Activated T-helper 1 cell treated with anti-CD3 and anti-CD28 coated beads, Interleukin-12 subunit alpha, Interleukin-12 subunit beta, Interleukin-2, Interleukin-4 antibody, amounts not matched to agents 30 ng/mL and 10 ng/mL and 1 ng/mL, durations not matched to agents 14 hours and 24 hours and 36 hours (primary cell): ENCODE data around the gene HSD17B12. TPM values are rescaled to one million over a fixed set of nuclear protein-coding genes. Genes with fewer than 3 reads are reported as not detected.
"Not testable (repeated sequence)": the region's sequence is repeated elsewhere in the genome, so short reads cannot be mapped to it uniquely, and the experiment has no call there.

Source experiments
- DNase-seq: peaks from one replicate; pipeline ENCODE4 v3.0.0; 2021; ENCODE audit warnings: low spot score
- H3K27ac Mint-ChIP-seq: one replicate; pipeline ENCODE4 v1.8.0; 2021; ENCODE audit warnings: mild to moderate bottlenecking, mixed read lengths
- H3K27me3 Mint-ChIP-seq: one replicate; pipeline ENCODE4 v1.8.0; 2022; ENCODE audit warnings: mild to moderate bottlenecking, moderate library complexity, mixed read lengths; ENCODE audit not compliant: insufficient read depth
- H3K36me3 Mint-ChIP-seq: one replicate; pipeline ENCODE4 v1.8.0; 2021; ENCODE audit warnings: low read depth, mixed read lengths
- H3K4me1 Mint-ChIP-seq: one replicate; pipeline ENCODE4 v1.8.0; 2021; ENCODE audit warnings: low read depth, mixed read lengths
- H3K4me3 Mint-ChIP-seq: one replicate; pipeline ENCODE4 v1.8.0; 2021; ENCODE audit warnings: mild to moderate bottlenecking, moderate library complexity, mixed read lengths
- H3K9me3 Mint-ChIP-seq: one replicate; pipeline ENCODE4 v1.8.0; 2021; ENCODE audit warnings: mixed read lengths
- intact Hi-C: fragments of 100-400 bp; cut with micrococcal nuclease; formaldehyde crosslinking; loops from one replicate; pipeline ENCODE4 v1.15.1; 2024
- total RNA-seq: library from RNA; stranded (reverse); gene quantifications from 2 replicates; pipeline ENCODE4 v1.2.3, GENCODE V29; 2022

HSD17B12 gene
- total RNA-seq, 1 donor from 2014 or later: 72.3 TPM

DNA sequence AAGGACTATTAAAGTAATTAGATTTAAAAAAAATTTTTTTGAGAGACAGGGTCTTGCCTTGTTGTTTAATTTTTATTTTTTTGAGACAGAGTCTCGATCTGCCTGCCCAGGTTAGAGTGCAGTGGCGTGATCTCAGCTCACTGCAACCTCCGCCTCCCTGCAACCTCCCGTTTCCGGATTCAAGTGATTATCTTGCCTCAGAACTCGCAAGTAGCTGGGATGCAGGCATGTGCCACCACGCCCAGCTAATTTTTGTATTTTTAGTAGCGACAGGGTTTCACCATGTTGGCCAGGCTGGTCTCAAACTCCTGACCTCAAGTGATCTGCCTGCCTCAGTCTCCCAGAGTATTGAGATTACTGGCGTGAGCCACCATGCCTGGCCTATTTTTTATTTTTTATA lies 17.5 kb upstream of the HSD17B12 start:
- H3K4me3 Mint-ChIP-seq, H3K36me3 Mint-ChIP-seq, H3K9me3 Mint-ChIP-seq, DNase-seq, H3K27ac Mint-ChIP-seq, intact Hi-C loops, H3K4me1 Mint-ChIP-seq: not testable (repeated sequence)
- peaks cover 19% of the 10 kb centered on the region for H3K27me3 Mint-ChIP-seq

GRCh38 chr11:43664295-43664694 lies 16.2 kb upstream of the HSD17B12 start:
- no peak for DNase-seq
- Mint-ChIP-seq H3K4me1 (no peaks in the 10 kb centered on the region), H3K36me3 (no peaks in the 10 kb centered on the region), H3K27me3 (peaks cover 24% of the 10 kb centered on the region), H3K27ac (no peak overlapping the region), H3K4me3 (no peak overlapping the region), H3K9me3 (no peaks in the 10 kb centered on the region)
- intact Hi-C loops: no loop called here

DNA sequence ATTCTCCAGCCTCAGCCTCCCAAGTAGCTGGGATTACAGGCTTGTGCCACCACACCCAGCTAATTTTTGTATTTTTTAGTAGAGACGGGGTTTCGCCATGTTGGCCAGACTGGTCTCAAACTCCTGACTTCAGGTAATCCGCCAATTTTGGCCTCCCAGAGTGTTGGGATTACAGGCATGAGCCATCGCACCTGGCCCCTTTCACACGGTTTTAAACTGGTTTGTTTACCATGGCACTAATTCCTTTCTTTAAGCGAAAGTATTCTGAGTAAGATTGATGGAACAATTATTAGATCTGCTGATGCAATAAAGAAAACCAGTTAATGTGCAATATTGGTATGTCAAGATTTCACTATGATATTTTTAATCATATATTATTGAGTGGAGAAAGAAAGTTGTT lies 9.3 kb upstream of the HSD17B12 start:
- H3K4me1 Mint-ChIP-seq, H3K4me3 Mint-ChIP-seq, H3K36me3 Mint-ChIP-seq, H3K9me3 Mint-ChIP-seq, DNase-seq, H3K27ac Mint-ChIP-seq, intact Hi-C loops: not testable (repeated sequence)
- peaks cover 29% of the 10 kb centered on the region for H3K27me3 Mint-ChIP-seq

GRCh38 chr11:43674560-43674959 lies 6.0 kb upstream of the HSD17B12 start:
- Mint-ChIP-seq H3K36me3 (no peaks in the 10 kb centered on the region), H3K27me3 (peaks cover 21% of the 10 kb centered on the region), H3K27ac (no peak overlapping the region), H3K4me3 (no peak overlapping the region), H3K9me3 (peaks cover 13% of the 10 kb centered on the region), H3K4me1 (no peaks in the 10 kb centered on the region)
- no peak for DNase-seq
- intact Hi-C loops: no loop called here

DNA sequence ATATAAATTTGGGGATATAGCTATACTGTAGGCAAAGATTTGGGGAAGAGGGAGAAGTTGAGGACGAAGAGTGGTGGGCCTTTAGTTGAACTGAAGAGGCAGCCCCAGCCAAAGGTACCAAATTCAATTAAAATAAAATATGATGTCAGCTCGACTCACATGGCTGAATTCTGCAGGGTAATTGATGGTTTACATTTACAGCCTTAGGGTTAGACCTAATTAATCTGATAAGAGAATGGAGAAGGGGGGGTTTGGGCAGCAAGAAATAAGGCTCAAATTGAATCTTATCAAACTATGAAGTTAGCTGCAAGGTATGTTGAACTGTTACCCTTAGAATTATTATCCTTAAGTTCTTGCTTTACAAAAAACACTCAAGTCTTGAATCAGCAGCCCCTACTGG lies 3.6 kb upstream of the HSD17B12 start:
- no peak for DNase-seq
- peaks cover 9% of the 10 kb centered on the region for H3K36me3 Mint-ChIP-seq
- peaks cover 10% of the 10 kb centered on the region for H3K4me1 Mint-ChIP-seq
- H3K27ac Mint-ChIP-seq: no peak overlapping the region
- intact Hi-C loops: no loop called here
- H3K27me3 Mint-ChIP-seq: peaks cover 22% of the 10 kb centered on the region
- H3K4me3 Mint-ChIP-seq: no peak overlapping the region
- H3K9me3 Mint-ChIP-seq: peaks cover 19% of the 10 kb centered on the region

DNA sequence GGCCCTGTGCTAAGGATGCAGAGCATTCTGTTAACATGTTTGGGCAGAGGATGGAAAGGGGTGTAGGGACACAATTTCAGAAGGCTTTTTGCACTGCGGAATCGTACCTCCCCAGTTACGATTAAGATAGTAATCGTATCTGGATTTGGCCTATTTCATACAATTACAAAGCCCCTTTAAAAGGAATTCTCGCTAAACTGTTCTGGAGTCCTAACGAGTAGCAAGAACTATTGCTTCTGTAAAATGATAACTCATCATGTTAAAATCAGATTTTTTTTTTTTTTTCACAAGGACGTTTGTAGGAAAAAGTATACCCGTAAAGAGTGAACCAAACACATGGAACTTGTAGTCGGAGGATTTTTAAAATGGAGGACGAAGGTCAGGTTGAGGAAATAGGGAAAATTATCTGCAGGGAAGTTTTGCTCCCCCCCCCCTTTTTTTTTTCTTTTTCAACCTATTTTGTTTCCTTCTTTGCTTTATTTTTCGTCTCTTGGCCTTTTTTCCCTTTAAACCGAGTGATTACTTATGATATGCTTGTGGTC lies 934 bp downstream of the HSD17B12 start:
- intact Hi-C loops: loop anchor here (1.0 to 5.0 kb wide), 6 partner anchors 171 to 1465 kb away; partner anchors contain the start of genes ACCS, ALKBH3, C11orf96 and CD82
- peak overlapping the region; percentile 94 for H3K27ac Mint-ChIP-seq
- peaks cover 36% of the 10 kb centered on the region for H3K36me3 Mint-ChIP-seq
- peaks cover 5% of the 10 kb centered on the region for H3K27me3 Mint-ChIP-seq
- DNase-seq: no peak
- peak overlapping the region; percentile 99 for H3K4me3 Mint-ChIP-seq
- peaks cover 40% of the 10 kb centered on the region for H3K4me1 Mint-ChIP-seq
- peaks cover 19% of the 10 kb centered on the region for H3K9me3 Mint-ChIP-seq

- H3K27me3 Mint-ChIP-seq, DNase-seq: not testable (repeated sequence)
- Mint-ChIP-seq H3K36me3 (peaks cover 37% of the 10 kb centered on the region), H3K27ac (peak overlapping the region; percentile 94), H3K4me1 (peaks cover 41% of the 10 kb centered on the region), H3K9me3 (peaks cover 19% of the 10 kb centered on the region), H3K4me3 (peak overlapping the region; percentile 99)
- intact Hi-C loops: loop anchor here (5.0 kb wide), 2 partner anchors 200 to 260 kb away; partner anchors contain the start of genes ALKBH3 and C11orf96
Measured at GRCh38 chr11:43682081-43682480, 1.5 kb downstream of the HSD17B12 start.

DNA sequence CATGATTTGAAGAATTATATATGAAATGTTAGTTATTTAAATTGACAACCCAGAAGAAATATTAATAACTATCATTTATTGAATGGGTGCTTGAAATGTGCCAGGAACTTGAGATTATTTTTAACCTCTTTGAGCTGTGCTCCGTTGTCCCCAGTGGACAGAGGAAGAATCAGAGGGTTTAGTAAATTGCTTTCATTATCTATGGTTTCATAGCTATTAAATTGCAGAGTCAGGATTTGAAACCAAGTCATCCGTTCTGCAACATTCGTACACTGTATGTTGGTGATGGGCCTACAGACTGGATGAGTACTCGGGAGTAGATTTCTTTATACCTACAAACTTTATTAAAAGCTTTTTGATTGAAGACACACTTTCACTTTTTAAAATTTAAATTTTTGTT lies 4.9 kb downstream of the HSD17B12 start:
- intact Hi-C loops: no loop called here
- no peak overlapping the region for H3K4me3 Mint-ChIP-seq

GRCh38 chr11:43686207-43686606 lies 5.7 kb downstream of the HSD17B12 start:
- Mint-ChIP-seq H3K9me3 (no peaks in the 10 kb centered on the region), H3K27me3 (no peaks in the 10 kb centered on the region), H3K4me3 (no peak overlapping the region), H3K4me1 (peaks cover 56% of the 10 kb centered on the region), H3K36me3 (peaks cover 46% of the 10 kb centered on the region), H3K27ac (no peak overlapping the region)
- intact Hi-C loops: no loop called here
- no peak for DNase-seq

More for the DNA sequence above, 4.9 kb downstream of the HSD17B12 start:
- Mint-ChIP-seq H3K27ac (no peak overlapping the region), H3K27me3 (no peaks in the 10 kb centered on the region), H3K36me3 (peaks cover 44% of the 10 kb centered on the region), H3K9me3 (peaks cover under 1% of the 10 kb centered on the region), H3K4me1 (peaks cover 53% of the 10 kb centered on the region)
- DNase-seq: no peak

DNA sequence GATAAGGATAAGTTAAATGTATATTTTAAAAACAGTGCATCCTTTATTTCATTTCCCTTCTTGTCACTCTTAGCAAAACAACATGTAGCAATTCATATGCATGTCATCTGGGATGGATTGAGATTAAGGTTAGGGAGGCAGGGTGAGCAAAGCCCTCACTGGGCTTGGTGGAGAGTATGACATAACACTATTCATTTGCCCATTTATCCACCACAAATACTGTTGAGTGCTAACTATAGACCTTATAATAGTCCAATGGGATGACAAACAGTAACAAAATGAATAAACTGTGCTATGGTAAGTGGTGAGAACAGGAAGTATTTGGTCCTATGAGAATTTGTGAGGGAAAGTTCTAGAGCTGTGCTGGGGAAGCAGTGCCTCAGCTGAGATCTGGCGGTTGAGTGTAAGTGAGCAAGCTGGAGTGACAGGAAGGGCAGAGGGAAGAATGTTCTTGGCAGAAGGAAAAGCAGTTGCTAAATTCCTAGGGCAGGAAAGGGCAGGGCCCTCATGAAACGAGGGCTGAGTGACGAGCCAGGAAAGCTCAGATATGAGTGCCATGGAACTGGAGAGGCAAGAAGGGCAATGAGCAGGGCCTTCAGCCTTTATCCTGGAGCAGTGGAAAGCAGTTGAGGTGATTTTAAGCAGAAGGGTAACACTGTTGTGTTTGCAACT lies 6.7 kb downstream of the HSD17B12 start:
- Mint-ChIP-seq H3K9me3 (no peaks in the 10 kb centered on the region), H3K27me3 (no peaks in the 10 kb centered on the region), H3K27ac (no peak overlapping the region), H3K4me3 (no peak overlapping the region), H3K36me3 (peaks cover 44% of the 10 kb centered on the region), H3K4me1 (peaks cover 55% of the 10 kb centered on the region)
- intact Hi-C loops: no loop called here
- no peak for DNase-seq

DNA sequence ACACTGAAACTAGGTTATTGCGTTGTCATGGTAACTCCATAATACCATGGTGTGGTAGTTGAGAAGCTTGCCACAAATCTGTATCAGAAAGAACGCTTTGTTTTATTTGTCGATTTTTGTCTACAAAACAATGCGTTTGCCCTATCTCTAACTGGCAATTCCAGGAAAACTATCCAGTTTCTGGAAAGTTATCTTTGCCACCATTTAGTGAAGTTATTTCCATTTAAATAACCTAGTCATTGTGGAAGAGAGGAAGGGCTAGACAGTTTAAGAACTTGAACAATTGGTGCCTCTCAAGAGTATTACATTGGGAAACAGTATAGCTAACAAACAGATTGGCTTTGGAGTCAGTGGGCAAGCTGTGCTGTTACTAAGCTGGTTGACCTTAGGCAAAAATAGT lies 7.9 kb downstream of the HSD17B12 start:
- intact Hi-C loops: no loop called here
- no peaks in the 10 kb centered on the region for H3K27me3 Mint-ChIP-seq

DNA sequence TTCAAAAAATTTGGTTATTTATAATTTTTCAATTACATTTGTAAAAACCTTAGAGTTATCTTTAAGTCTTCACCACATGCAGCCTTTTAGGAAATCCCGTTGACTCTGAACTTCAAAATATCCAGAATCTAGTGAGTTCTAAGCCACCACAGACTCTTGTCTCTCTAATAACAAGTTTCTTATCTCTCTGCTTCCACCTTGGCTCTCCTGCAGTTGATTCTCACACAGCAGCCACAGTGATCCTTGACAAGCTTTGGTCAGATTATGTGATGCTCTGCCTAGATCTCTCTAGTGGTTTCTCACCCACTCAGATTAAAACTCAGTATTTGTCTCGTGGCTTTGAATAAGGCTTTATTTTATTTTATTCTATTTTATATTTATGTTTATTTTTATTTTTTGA lies 8.6 kb downstream of the HSD17B12 start:
- no peak for DNase-seq
- peaks cover 38% of the 10 kb centered on the region for H3K36me3 Mint-ChIP-seq
- intact Hi-C loops: no loop called here
- H3K9me3 Mint-ChIP-seq: no peaks in the 10 kb centered on the region
- H3K4me1 Mint-ChIP-seq: peaks cover 41% of the 10 kb centered on the region
- no peaks in the 10 kb centered on the region for H3K27me3 Mint-ChIP-seq
- H3K4me3 Mint-ChIP-seq: no peak overlapping the region
- no peak overlapping the region for H3K27ac Mint-ChIP-seq

More for the DNA sequence above, 7.9 kb downstream of the HSD17B12 start:
- H3K9me3 Mint-ChIP-seq: no peaks in the 10 kb centered on the region
- peaks cover 43% of the 10 kb centered on the region for H3K36me3 Mint-ChIP-seq
- H3K27ac Mint-ChIP-seq: no peak overlapping the region
- peaks cover 48% of the 10 kb centered on the region for H3K4me1 Mint-ChIP-seq
- no peak overlapping the region for H3K4me3 Mint-ChIP-seq
- DNase-seq: no peak

DNA sequence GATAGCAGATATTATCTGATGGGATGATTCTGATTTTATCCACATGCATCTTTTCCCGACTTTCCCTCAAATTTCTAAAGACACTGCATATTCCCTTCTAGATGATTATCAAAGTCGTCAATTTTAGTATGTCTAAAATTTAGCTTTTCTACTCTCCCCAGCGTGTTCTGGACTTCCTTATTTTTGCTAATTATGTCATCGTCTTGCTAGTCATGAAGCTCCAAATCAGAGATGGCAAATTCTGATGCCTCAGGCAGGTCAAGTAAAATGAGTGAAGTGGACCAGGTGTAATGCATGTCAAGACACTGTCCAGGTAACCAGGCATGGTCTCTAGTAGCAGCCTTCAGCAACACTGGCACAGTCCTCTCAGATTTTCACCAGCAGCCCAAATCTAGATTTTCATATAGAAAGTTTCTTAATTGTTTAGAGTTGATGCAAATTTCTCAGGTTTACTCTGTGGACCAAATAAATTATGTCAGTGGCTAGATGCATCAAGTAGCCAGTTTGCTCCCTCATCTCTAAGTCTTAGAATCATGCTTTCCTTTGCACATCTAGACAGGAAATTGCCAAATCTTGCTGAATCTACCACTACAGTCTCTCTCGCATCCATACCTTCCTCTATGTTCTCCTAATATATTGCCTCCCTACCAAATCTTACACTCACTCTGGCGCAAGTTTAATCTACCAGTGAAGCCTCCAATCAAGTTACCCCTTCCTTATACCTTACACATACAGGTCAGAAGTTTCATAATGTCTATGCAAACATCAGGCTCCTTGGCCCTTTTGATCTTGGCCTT lies 10.6 kb downstream of the HSD17B12 start:
- Mint-ChIP-seq H3K9me3 (no peaks in the 10 kb centered on the region), H3K27me3 (no peaks in the 10 kb centered on the region), H3K4me3 (no peak overlapping the region), H3K4me1 (peaks cover 27% of the 10 kb centered on the region), H3K27ac (no peak overlapping the region), H3K36me3 (peaks cover 27% of the 10 kb centered on the region)
- no peak for DNase-seq
- intact Hi-C loops: no loop called here
